GM18870 (cell line): ENCODE measurements around the gene SPEN.
"Not testable (repeated sequence)": the region's sequence is repeated elsewhere in the genome, so short reads cannot be mapped to it uniquely, and the experiment has no call there.

Experiments used
- ATAC-seq: cut with Tn5 transposase; IDR thresholded peaks from one replicate; pipeline ENCODE4 v1.9.1; 2021; ENCODE audit warnings: moderate library complexity; ENCODE audit not compliant: unreplicated experiment

Gene SPEN, protein sequence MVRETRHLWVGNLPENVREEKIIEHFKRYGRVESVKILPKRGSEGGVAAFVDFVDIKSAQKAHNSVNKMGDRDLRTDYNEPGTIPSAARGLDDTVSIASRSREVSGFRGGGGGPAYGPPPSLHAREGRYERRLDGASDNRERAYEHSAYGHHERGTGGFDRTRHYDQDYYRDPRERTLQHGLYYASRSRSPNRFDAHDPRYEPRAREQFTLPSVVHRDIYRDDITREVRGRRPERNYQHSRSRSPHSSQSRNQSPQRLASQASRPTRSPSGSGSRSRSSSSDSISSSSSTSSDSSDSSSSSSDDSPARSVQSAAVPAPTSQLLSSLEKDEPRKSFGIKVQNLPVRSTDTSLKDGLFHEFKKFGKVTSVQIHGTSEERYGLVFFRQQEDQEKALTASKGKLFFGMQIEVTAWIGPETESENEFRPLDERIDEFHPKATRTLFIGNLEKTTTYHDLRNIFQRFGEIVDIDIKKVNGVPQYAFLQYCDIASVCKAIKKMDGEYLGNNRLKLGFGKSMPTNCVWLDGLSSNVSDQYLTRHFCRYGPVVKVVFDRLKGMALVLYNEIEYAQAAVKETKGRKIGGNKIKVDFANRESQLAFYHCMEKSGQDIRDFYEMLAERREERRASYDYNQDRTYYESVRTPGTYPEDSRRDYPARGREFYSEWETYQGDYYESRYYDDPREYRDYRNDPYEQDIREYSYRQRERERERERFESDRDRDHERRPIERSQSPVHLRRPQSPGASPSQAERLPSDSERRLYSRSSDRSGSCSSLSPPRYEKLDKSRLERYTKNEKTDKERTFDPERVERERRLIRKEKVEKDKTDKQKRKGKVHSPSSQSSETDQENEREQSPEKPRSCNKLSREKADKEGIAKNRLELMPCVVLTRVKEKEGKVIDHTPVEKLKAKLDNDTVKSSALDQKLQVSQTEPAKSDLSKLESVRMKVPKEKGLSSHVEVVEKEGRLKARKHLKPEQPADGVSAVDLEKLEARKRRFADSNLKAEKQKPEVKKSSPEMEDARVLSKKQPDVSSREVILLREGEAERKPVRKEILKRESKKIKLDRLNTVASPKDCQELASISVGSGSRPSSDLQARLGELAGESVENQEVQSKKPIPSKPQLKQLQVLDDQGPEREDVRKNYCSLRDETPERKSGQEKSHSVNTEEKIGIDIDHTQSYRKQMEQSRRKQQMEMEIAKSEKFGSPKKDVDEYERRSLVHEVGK (N-terminal part only)

DNA sequence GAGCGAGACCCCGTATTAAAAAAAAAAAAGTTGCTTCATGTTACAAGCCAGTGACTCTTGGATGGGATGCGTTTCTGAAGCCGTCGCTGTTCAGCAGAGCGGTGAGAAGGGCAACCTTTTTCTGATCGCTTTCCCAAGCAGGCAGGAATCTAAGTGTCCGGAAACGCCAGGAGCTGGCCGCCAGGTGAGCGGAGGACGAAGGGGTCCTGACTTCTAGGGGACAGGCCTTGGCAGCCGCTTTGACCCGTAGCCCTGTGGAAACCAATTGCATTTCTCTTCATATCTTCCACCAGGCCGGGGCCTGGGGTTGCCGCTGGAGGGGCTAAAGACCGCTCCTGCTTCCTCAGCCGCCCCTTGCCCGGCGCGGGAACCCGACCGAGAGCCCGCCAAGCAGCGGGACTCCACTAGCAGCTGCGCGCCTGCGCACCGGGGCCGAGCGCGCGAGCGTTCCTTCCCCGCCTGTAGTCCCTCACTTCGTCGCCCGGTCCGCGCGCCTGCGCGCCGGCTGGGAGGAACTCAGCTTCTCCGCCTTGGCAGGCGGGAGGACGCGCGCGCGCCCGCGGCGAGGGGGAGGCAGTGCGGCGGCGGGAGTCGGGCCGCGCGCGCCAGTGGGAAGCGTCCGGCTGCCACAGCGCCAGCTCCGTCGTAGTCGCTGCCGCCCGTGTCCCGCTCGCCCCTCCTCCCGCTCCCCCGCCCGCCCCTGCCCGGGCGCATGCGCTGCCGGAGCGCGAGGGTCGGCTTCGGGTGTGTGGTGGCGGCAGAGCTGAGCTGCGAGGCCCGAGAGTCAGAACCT is at the start of gene SPEN:
Gene SPEN, plus strand, starts transcription at position 608 of the 793 bp plus-strand sequence. CDS start 361 bp downstream, outside the sequence.
- peak; percentile 32 for ATAC-seq

DNA sequence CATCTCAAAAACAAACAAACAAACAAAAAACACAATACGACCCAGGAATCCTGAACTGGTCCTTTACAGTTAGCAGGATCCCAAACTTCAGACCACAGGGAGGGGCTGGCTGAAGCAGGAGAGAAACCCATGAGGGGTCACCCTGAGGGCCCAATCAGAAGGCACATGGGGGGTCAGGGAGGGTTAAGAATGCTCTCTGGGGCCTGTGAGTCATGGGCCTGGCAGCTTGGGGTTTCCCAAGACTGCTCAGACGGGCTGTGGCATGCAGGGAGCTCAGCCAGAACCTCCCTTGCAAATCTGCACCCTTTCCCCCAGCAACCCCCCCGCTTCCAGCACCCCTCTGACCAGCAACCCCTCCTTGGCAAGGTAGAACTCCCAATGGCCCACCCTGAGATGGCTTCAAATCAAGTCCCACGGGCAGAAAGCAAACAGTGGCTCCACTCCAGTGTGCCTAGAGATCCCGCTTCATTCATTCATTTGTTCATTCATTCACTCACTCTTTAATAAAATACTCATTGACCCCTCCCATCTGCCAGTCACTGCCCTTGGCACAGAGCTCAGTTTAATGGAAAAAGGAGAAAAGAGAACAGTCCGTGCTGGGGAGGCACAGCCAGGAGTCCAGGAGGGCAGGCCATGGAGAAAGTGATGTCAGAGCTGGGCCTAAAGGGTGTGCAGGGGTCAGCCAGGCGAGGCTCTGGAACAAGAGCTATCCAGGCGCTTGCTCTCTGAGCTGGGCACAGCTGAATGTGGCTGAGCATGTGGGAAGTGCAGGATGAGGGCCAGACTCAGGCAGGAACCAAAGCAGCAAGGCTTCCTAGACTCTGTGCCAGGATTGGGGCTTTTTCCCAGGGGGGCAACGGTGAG is 48.3 kb upstream of the SPEN start:
- ATAC-seq: no peak

DNA sequence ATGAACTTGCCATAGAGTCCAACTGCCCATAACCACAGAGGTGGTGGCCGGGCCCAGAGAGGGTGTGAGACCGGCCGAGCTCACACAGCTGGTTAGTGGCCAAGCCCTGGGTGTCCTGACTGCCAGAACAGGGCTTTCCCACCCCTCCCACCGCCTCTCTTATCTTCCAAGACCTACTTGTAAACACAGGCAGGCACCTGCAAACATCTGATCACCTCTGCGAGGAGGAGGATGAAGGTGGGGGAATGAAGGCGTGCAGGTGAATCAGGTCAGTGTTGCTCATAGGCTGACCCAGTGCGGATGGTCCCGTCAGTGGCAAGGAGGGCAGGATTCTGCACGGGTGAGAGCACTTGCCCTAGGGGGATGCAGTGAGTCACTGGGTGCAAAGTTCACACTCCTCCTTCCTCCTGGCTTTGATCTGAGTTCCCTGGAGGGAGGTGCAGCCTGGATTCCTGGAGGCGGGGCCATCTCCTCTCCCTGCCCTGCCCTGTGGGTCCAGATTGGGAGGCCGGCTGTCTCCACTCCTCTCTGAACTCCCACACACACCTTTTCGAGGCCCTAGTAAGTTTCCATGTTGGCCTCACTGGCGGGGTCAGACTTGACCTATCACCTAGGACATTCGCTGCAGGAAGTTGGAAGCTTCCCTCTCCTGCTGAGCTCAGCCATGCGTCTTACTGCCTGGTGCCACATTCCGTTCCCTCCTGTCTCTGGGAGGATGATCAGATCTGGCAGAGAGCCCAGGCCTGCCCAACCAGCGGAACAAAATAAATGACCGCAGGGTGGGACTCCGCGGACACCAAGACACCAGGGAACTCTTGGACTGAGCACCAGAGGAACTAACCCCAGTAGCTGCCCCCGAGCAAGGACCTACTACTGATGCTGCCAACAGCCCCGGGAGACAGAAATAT is 47.3 kb upstream of the SPEN start:
- no peak for ATAC-seq

DNA sequence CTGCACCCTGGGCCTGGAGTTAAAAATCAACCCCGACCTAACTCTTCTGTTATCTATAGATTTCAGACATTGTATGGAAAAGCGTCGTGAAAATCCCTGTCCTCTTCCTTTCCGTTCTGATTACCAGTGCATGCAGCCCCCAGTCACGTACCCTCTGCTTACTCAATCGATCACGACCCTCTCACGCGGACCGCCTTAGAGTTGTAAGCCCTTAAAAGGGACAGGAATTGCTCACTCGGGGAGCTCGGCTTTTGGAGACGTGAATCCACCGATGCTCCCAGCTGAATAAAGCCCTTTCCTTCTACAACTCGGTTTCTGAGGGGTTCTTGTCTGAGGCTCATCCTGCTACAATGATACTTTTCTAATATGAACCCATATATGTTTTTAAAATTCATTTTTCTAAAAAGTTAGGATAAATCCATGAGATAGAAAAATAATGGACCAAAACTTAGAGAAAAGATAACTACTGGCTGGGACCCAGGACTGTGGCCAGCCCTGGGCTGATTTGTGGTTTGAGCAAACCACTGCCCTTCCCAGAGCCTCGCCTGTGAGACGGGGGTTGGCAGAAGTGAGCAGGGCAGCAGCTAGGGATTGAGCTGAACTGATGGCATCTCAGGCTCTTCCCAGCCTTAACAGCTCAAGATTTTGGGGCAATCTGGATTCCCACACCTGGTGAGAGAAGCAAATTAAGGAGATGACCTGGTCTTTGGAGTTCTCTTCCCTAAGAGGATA is 45.1 kb upstream of the SPEN start:
- ATAC-seq: no peak

DNA sequence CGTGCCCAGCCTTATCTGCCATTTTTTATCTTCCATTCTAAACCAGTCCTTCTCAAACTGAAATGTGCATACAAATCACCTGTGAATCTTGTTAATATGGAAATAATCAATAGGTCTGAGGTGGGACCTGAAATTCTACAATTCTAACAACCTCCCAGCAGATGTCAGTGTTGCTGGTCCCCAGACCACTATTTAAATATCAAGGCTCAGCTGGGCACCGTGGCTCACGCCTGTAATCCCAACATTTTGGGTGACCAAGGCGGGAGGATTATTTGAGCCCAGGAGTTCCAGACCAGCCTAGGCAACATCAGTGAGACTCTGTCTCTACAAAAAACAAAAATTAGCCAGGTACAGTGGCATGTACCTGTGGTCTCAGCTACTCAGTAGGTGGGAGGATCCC is 44.1 kb upstream of the SPEN start:
- no peak for ATAC-seq

DNA sequence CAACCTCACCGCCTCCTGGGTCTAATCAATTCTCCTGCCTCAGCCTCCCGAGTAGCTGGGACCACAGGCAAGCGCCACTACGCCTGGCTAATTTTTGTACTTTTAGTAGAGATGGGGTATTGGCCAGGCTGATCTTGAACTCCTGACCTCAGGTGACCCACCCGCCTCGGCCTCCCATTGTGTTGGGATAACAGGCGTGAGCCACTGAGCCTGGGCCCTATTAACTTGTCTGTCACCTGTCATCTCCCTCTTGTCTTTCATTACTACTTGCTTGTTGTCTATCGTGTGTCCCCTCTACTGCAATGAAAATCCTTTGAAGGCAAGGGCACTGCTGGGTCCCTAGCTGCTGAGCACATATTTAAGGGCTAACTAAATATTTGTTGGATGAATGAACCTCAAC is 43.4 kb upstream of the SPEN start:
- ATAC-seq: no peak

DNA sequence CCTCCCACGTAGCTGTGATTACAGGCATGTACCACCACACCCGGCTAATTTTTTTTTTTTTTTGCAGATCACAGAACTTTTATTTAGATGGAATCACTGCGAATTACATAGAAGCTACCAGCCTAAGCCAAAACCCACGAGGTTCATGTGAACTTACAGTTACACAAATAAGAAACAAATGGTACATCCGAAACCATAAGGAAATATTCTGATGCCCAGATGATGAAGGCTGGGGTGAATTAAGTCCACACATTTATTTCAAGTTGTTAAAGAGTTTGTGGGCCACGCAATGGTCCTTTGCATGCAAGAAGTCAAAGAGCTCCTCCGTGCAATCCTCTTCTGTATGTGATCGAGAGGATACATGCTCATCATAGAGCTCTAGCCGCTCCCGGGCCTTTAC is 40.4 kb upstream of the SPEN start:
- ATAC-seq: no peak

DNA sequence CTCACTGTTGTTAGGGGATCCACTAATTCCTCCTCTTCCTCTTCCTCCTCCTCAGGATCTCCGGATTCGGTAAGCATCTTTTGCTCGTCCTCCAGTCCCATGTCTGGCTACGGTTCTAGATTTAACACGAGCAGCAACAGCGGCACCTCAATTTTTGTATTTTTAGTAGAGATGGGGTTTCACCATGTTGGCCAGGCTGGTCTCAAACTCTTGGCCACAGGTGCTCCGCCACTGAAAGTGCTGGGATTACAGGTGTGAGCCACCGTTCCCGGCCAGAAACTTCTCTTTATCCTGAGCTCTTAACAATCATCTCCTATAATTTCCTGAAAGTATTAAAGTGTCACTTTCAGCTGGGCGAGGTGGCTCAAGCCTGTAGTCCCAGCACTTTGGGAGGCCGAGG is 40.0 kb upstream of the SPEN start, which contains the start of gene UQCRHL:
Gene UQCRHL, minus strand, starts transcription at position 101 of the 400 bp plus-strand sequence. Its CDS starts 0 bp downstream, at position 101.
- not testable (repeated sequence) for ATAC-seq

DNA sequence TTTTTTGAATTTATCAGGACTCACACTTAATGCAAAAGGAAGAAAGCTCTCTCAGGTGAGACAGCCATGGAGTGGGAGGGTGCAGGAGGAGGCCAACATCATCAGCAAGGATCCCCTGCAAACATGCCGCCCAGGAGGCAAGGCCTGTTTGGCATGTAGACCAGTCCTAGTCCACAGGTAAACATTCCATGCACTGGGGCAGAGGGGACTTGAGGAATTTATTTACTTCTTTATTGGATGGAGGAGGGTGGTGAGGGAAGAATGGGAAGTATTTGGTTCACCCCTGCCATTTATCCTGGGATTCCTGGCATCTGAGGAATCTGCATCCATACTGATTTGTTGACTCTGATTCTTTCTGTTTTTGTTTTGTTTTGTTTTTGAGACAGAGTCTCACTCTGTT is 38.6 kb upstream of the SPEN start:
- no peak for ATAC-seq

DNA sequence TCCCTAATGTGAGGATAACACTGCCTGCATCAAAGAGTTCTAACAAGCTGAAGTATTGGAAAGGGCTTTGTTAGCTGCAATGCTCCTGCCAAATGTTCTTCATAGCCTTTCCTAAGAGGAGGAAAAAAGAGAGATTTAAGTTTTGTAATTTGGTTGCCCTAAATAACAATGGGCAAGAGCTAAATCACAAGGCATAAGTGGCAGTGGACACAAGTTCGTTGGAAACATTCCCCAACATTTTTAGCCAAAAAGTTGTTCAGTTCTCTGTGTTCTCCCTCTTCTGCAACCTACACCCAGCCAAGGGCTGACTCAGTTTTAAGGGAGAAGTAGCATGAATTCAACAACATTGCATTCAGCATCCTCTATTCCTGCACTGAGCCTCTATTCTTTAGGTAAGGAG is 37.4 kb upstream of the SPEN start:
- no peak for ATAC-seq

DNA sequence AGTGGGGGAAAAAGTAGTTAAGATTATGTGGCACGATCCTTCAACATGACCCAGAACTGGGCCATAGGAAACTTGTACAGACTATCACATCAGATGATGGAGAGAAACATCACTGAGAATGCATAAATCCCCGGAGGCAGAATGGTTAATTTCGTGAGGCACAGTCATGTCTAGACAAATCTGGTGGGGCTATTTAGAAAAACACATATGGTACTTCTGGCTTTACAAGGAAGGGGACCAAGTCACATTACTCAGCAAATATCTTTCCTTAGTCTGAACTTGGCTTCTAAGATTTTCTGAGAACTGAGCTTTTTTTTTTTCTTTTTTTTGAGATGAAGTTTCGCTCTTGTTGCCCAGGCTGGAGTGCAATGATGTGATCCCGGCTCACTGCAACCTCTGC is 30.8 kb upstream of the SPEN start:
- ATAC-seq: no peak

DNA sequence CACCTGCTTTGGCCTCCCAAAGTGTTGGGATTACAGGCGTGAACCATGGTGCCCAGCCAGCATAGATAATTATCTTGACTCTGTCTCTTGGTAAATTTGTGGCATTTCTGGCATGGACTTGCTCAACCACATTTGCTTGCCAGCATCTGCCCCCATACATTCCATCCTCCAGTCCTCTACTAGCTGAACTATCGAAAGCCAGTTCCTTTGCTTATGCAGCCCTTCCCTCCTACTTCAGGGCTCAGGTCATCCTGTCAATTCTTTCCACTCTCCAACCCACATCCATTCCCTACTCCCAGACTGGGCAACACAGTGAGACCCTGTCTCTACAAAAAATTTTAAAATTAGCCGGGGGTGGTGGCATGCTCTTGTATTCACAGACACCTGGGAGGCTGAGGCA is 27.0 kb upstream of the SPEN start:
- ATAC-seq: no peak

DNA sequence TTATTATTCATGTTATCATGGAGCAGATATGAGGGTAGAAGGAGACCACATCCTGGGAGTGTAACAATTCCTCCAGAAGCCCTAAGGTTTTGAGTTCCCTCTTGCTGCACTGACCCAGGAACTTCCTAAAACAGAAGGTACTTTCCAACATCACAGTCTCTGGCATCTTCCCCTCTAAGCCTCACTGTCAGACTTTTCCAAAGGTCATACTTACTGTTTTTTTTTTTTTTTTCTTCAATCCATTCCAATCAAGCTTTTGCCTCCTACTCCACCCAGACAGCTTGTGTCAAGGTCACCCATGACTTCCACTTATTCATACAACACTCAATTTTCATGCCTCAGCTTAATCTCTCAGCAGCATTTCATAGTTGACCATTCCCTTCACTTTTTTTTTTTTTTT is 21.7 kb upstream of the SPEN start:
- no peak for ATAC-seq

DNA sequence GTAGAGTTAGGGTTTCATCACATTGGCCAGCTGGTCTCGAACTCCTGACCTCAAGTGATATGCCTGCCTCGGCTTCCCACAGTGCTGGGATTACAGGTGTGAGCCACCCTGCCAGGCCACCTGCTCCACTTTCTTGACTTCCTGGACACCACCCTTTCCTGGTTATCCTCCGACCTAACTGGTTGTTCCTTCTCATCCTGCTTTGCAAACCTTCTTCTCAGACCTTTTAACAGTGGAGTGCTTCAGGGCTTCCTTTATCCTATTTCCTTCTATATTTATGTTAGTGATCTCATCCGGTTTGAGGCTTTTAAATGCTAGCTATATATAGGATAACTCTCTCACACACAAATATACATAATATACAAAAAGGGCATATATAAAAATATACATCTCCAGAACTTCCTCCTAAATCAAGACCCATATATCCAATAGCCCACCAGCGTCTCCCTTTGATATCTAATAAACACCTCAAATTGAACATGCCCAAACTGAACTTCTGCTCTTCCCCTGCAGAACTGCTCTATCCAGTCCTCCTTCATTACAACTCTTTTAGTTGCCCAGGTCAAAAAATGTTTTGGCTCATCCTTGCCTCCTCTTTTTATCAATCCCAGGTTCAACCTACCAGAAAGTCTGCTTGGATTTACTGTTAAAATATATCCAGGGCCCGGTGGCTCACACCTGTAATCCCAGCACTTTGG is 20.5 kb upstream of the SPEN start:
- no peak for ATAC-seq

DNA sequence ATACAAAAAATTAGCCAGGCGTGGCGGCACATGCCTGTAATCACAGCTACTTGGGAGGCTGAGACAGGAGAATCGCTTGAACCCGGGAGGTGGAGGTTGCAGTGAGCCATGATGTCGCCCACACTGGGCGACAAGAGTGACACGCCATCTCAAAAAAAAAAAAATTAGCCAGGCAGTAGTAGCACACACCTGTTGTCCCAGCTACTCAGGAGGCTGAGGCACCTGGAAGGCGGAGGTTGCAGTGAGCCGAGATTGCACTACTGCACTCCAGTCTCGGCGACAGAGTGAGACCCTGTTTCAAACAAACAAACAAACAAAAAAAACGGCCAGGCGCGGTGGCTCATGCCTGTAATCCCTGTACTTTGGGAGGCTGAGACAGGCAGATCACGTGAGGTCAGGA is 19.9 kb upstream of the SPEN start:
- not testable (repeated sequence) for ATAC-seq

DNA sequence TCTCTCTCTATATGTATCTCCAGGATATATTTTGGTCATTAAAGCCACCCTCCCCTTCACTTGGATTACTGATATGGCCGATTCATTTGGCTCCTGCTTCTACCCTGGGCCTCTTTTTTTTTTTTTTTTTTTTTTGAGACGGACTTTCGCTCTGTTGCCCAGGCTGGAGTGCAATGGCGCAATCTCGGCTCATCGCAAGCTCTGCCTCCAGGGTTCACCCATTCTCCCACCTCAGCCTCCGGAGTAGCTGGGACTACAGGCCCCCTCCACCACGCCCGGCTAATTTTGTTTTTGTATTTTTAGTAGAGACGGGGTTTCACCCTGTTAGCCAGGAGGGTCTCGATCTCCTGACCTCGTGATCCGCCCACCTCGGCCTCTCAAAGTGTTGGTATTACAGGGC is 18.6 kb upstream of the SPEN start:
- not testable (repeated sequence) for ATAC-seq

DNA sequence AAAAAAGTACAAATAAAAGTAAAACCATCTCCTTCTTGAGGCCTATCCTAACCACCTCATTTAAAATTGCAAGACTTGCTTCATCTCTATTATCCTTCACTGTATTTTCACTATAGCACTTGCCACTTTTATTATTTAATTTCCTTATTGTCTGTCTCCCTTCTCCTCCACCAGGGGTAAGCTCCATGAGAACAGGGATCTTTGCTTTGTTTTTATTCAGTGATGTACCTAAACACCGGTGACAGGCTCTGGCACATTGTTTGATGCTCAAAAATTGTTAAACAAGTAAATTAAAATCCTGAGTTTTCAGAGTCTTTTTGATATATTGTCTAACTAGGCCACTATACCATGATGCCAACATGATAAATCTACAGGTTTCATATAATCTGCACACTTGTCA is 17.2 kb upstream of the SPEN start:
- ATAC-seq: no peak
